Calu3 (cell line): Measurements from ENCODE around the gene MCTP1. TPM values are rescaled to one million over a fixed set of nuclear protein-coding genes. Genes with fewer than 3 reads are reported as not detected.

Experiments
- BruUV-seq: library from RNA; stranded (reverse); fragments of 400-500 nt; replicated peaks from 2 replicates; lab custom pipeline; 2021; lab: Mats Ljungman, UMichigan
- CTCF ChIA-PET: fragments of 300-600 bp; sonication (Branson Sonifier 250); formaldehyde crosslinking; loops from one replicate; lab custom pipeline; 2022; ENCODE audit warnings: antibody characterized with exemption; lab: Charles Lee
- DNase-seq: peaks from one replicate; pipeline ENCODE4 v3.0.0; 2022
- H3K27ac Mint-ChIP-seq: one replicate; pipeline ENCODE4 v1.8.0; 2022; ENCODE audit warnings: mixed read lengths; ENCODE audit not compliant: unreplicated experiment
- H3K27me3 Mint-ChIP-seq: one replicate; pipeline ENCODE4 v1.8.0; 2022; ENCODE audit warnings: mixed read lengths; ENCODE audit not compliant: unreplicated experiment
- H3K36me3 Mint-ChIP-seq: one replicate; pipeline ENCODE4 v1.8.0; 2022; ENCODE audit warnings: mild to moderate bottlenecking, moderate library complexity, mixed read lengths; ENCODE audit not compliant: insufficient read depth, unreplicated experiment
- H3K4me1 Mint-ChIP-seq: one replicate; pipeline ENCODE4 v1.8.0; 2022; ENCODE audit warnings: mild to moderate bottlenecking, low read depth, mixed read lengths; ENCODE audit not compliant: unreplicated experiment
- H3K4me3 Mint-ChIP-seq: one replicate; pipeline ENCODE4 v1.8.0; 2022; ENCODE audit warnings: mild to moderate bottlenecking, low read depth, moderate library complexity, mixed read lengths; ENCODE audit not compliant: unreplicated experiment
- H3K9me3 Mint-ChIP-seq: one replicate; pipeline ENCODE4 v1.8.0; 2022; ENCODE audit warnings: low read depth, mixed read lengths; ENCODE audit not compliant: unreplicated experiment
- CTCF ChIP-seq: fragments of 200-600 bp; IDR thresholded peaks from one replicate; pipeline ENCODE4 v1.8.0; 2022; ENCODE audit warnings: antibody characterized with exemption; ENCODE audit not compliant: unreplicated experiment
- intact Hi-C: fragments of 100-400 bp; cut with micrococcal nuclease; formaldehyde crosslinking; loops from one replicate; pipeline ENCODE4 v1.10.0; 2022; ENCODE audit not compliant: unreplicated experiment
- total RNA-seq: library from RNA; stranded (reverse); gene quantifications from 2 replicates; pipeline ENCODE4 v1.2.3, GENCODE V29; 2022

The MCTP1 gene
- total RNA-seq, 1 experiment from 2014 or later = 28.4 TPM

GRCh38 chr5:94660506-94660905, 624.4 kb downstream of the MCTP1 start:
- TF ChIP-seq CTCF = no peak
- no peaks in the 10 kb centered on the region for H3K4me1 Mint-ChIP-seq
- BruUV-seq = no TSS peak
- no peak for DNase-seq
- H3K4me3 Mint-ChIP-seq = no peak overlapping the region
- H3K36me3 Mint-ChIP-seq = no peaks in the 10 kb centered on the region
- no peak overlapping the region for H3K27ac Mint-ChIP-seq
- H3K27me3 Mint-ChIP-seq = no peaks in the 10 kb centered on the region
- peaks cover 12% of the 10 kb centered on the region for H3K9me3 Mint-ChIP-seq
- intact Hi-C loops = no loop called here
- CTCF ChIA-PET = interaction anchor here (0.6 kb wide), 1 partner anchor 76 kb away, joined by 3 read pairs; no protein-coding TSS in a partner anchor

GRCh38 chr5:94658272-94658671, 626.6 kb downstream of the MCTP1 start:
- Mint-ChIP-seq H3K36me3 (no peaks in the 10 kb centered on the region), H3K9me3 (peaks cover 16% of the 10 kb centered on the region), H3K27ac (no peak overlapping the region), H3K4me3 (no peak overlapping the region), H3K27me3 (no peaks in the 10 kb centered on the region), H3K4me1 (no peaks in the 10 kb centered on the region)
- CTCF ChIA-PET = interaction anchor here (0.9 kb wide), 1 partner anchor 102 kb away, joined by 3 read pairs; no protein-coding TSS in a partner anchor
- no peak for TF ChIP-seq CTCF
- BruUV-seq = no TSS peak
- intact Hi-C loops = no loop called here
- no peak for DNase-seq

Other genes starting within 250 kb of the MCTP1 start
- not detected in 2 replicates for gene FAM81B, start 106.3 kb upstream of the MCTP1 start, total RNA-seq